HepG2 (cell line): ENCODE measurements around the gene CLIC3. TPM values are rescaled to one million over a fixed set of nuclear protein-coding genes. Genes with fewer than 3 reads are reported as not detected.

Experiments
- ARNT ChIP-seq: fragments of 450-650 bp; IDR thresholded peaks from 2 replicates; pipeline ENCODE4 v1.6.1; 2017
- ATF1 ChIP-seq: IDR thresholded peaks from 2 replicates; pipeline ENCODE4 v1.6.1; 2016; ENCODE audit warnings: mild to moderate bottlenecking, control low read depth
- CCAR2 ChIP-seq: fragments of 200-400 bp; formaldehyde crosslinking; optimal IDR thresholded peaks from 2 replicates; pipeline ENCODE3; 2018; ENCODE audit warnings: low read depth, mild to moderate bottlenecking, low read length, moderate library complexity
- DNMT3B ChIP-seq: conservative IDR thresholded peaks from 2 replicates; pipeline ENCODE4 v1.6.1; 2016; ENCODE audit warnings: missing biosample characterization, control low read depth
- ERF ChIP-seq: IDR thresholded peaks from 2 replicates; pipeline ENCODE4 v1.6.1; 2018; ENCODE audit warnings: missing biosample characterization, missing genetic modification reagents
- FOXM1 ChIP-seq: sonication (generic); formaldehyde crosslinking; IDR thresholded peaks from 2 replicates; pipeline ENCODE4 v1.5.0; 2020; ENCODE audit warnings: missing genetic modification reagents
- HNF4A ChIP-seq: sonication (generic); formaldehyde crosslinking; IDR thresholded peaks from 2 replicates; pipeline ENCODE4 v1.4.0; 2020; ENCODE audit warnings: missing genetic modification reagents
- HNF4G ChIP-seq, 2 experiments: sonication (generic) in 1 of 2; formaldehyde crosslinking in 1 of 2; IDR thresholded peaks; 2 replicates each; pipeline versions ENCODE4 v1.4.0 to v1.6.1; 2011 to 2020; ENCODE audit warnings: borderline replicate concordance in 2 of 2, low read depth in 2 of 2, mild to moderate bottlenecking in 2 of 2, low read length in 1 of 2, missing genetic modification reagents in 1 of 2, moderate library complexity in 1 of 2
- IRF2 ChIP-seq: IDR thresholded peaks from 2 replicates; pipeline ENCODE4 v1.6.1; 2018; ENCODE audit warnings: missing genetic modification reagents, missing compliant biosample characterization
- IRX3 ChIP-seq: sonication (generic); formaldehyde crosslinking; IDR thresholded peaks from 2 replicates; pipeline ENCODE4 v1.8.1; 2023; ENCODE audit warnings: mild to moderate bottlenecking, low read depth, missing genetic modification reagents, borderline replicate concordance
- KAT2B ChIP-seq: fragments of 150-350 bp; IDR thresholded peaks from 2 replicates; pipeline ENCODE4 v1.6.1; 2014; ENCODE audit warnings: low read depth, low read length, borderline replicate concordance
- KMT2B ChIP-seq: IDR thresholded peaks from 2 replicates; pipeline ENCODE4 v1.6.1; 2016; ENCODE audit warnings: missing genetic modification reagents, missing compliant biosample characterization
- MBNL3 ChIP-seq: fragments of 250-450 bp; sonication (Bioruptor Pico); conservative IDR thresholded peaks from 2 replicates; pipeline ENCODE4 v1.8.0; 2022; ENCODE audit warnings: mild to moderate bottlenecking, inconsistent platforms
- NR2F2 ChIP-seq: IDR thresholded peaks from 2 replicates; pipeline ENCODE4 v1.6.1; 2012; ENCODE audit warnings: low read depth, inconsistent platforms, borderline replicate concordance
- PRDM4 ChIP-seq: sonication (generic); formaldehyde crosslinking; IDR thresholded peaks from 2 replicates; pipeline ENCODE4 v1.9.0; 2021; ENCODE audit warnings: missing genetic modification reagents, borderline replicate concordance
- TAF1 ChIP-seq: sonication (generic); formaldehyde crosslinking; IDR thresholded peaks from 2 replicates; pipeline ENCODE4 v1.4.0; 2020; ENCODE audit warnings: missing genetic modification reagents
- TEF ChIP-seq: sonication (generic); formaldehyde crosslinking; IDR thresholded peaks from 2 replicates; pipeline ENCODE4 v1.5.0; 2020; ENCODE audit warnings: missing genetic modification reagents
- WIZ ChIP-seq: sonication (generic); formaldehyde crosslinking; IDR thresholded peaks from 2 replicates; pipeline ENCODE4 v1.5.1; 2020; ENCODE audit warnings: mild to moderate bottlenecking, missing genetic modification reagents
- ZNF160 ChIP-seq: sonication (generic); formaldehyde crosslinking; IDR thresholded peaks from 2 replicates; pipeline ENCODE4 v1.8.0; 2022; ENCODE audit warnings: mild to moderate bottlenecking, inconsistent platforms, missing genetic modification reagents
- ZNF362 ChIP-seq: sonication (generic); formaldehyde crosslinking; IDR thresholded peaks from 2 replicates; pipeline ENCODE4 v1.4.0; 2020; ENCODE audit warnings: missing genetic modification reagents, mild to moderate bottlenecking, borderline replicate concordance
- ZNF382 ChIP-seq: sonication (generic); formaldehyde crosslinking; IDR thresholded peaks from 2 replicates; pipeline ENCODE4 v1.5.0; 2020; ENCODE audit warnings: missing genetic modification reagents, mild to moderate bottlenecking, borderline replicate concordance
- ZNF549 ChIP-seq: sonication (generic); formaldehyde crosslinking; IDR thresholded peaks from 2 replicates; pipeline ENCODE4 v1.5.0; 2020; ENCODE audit warnings: missing genetic modification reagents
- ZNF709 ChIP-seq: sonication (generic); formaldehyde crosslinking; IDR thresholded peaks from 2 replicates; pipeline ENCODE4 v1.5.0; 2020; ENCODE audit warnings: mild to moderate bottlenecking, missing genetic modification reagents
- ZNF749 ChIP-seq: sonication (generic); formaldehyde crosslinking; IDR thresholded peaks from 2 replicates; pipeline ENCODE4 v1.8.0; 2022; ENCODE audit warnings: mild to moderate bottlenecking, missing genetic modification reagents, moderate library complexity, borderline replicate concordance
- ZNF768 ChIP-seq: sonication (generic); formaldehyde crosslinking; IDR thresholded peaks from 2 replicates; pipeline ENCODE4 v1.4.0; 2020; ENCODE audit warnings: missing genetic modification reagents
- ZNF777 ChIP-seq: sonication (generic); formaldehyde crosslinking; IDR thresholded peaks from 2 replicates; pipeline ENCODE4 v1.4.0; 2020; ENCODE audit warnings: missing genetic modification reagents
- polyA plus RNA-seq, 8 experiments: library from polyadenylated mRNA; depleted of rRNA in 3 of 8; stranded (reverse) in 7 of 8; unstranded in 1 of 8; fragments of >200 nt; fragmentation: Illumina TruSeq in 4 of 8; extraction: Trizol in 4 of 8; gene quantifications; 2 replicates each; pipeline versions ENCODE4 v1.2.1 to v1.2.3, GENCODE V29; 2011 to 2016; ENCODE audit warnings: low read depth in 4 of 8, missing spikeins in 1 of 8, mixed read lengths in 1 of 8; ENCODE audit not compliant: insufficient read depth in 1 of 8
- total RNA-seq, 5 experiments: library from RNA; depleted of rRNA; stranded (reverse); fragments of >200 nt; fragmentation: Illumina TruSeq; extraction: Trizol; gene quantifications; 2 replicates each; pipeline ENCODE4 v1.2.3, GENCODE V29; 2016; ENCODE audit warnings: low read depth in 1 of 5
- TF ChIP-seq, protein P1 (sequence below): sonication (generic); formaldehyde crosslinking; IDR thresholded peaks from 2 replicates; pipeline ENCODE4 v1.5.0; 2020; ENCODE audit warnings: missing genetic modification reagents, mild to moderate bottlenecking, borderline replicate concordance

CLIC3 gene
- total and polyA plus RNA-seq, 2 of the 13 experiments (the other 11 are each of a cell fraction or from before 2014, with no cell fraction given), result 0.51 to 1.5 TPM

GRCh38 chr9:137001857-137002645 lies 5.7 kb upstream of the CLIC3 start (continued):
- TF ChIP-seq NR2F2, result no peak
- TF ChIP-seq WIZ, result no peak
- peak; percentile 55; the same call in 1 of the 2 replicates for TF ChIP-seq ZNF362
- TF ChIP-seq KMT2B (CRISPR knock-in tag), result no peak
- TF ChIP-seq ARNT, result no peak
- no peak for TF ChIP-seq TEF (CRISPR knock-in tag)
- no peak for TF ChIP-seq ZNF549 (CRISPR knock-in tag)
- TF ChIP-seq KAT2B, result no peak
- TF ChIP-seq PRDM4 (CRISPR knock-in tag), result no peak
- TF ChIP-seq ATF1 (CRISPR knock-in tag), result no peak
- TF ChIP-seq MBNL3, result no peak
- TF ChIP-seq ZNF382 (CRISPR knock-in tag), result no peak
- 0 out of 2 replicates have a peak, but pooled peaks have one; percentile 40 for TF ChIP-seq HNF4G (IDR thresholded peaks at IDR 0.05; ENCODE audit: borderline replicate concordance, low read depth, low read length)
- no peak for TF ChIP-seq HNF4G (CRISPR knock-in tag; IDR thresholded peaks at IDR 0.05; ENCODE audit: borderline replicate concordance, low read depth)
- no peak for TF ChIP-seq IRX3 (CRISPR knock-in tag)
- TF ChIP-seq ZNF709 (CRISPR knock-in tag), result no peak
- TF ChIP-seq ZNF749, result no peak
- TF ChIP-seq ERF (CRISPR knock-in tag), result 0 out of 2 replicates have a peak, but pooled peaks have one; percentile 44
- TF ChIP-seq ZNF160 (CRISPR knock-in tag), result no peak
- 0 out of 2 replicates have a peak, but pooled peaks have one; percentile 13 for TF ChIP-seq IRF2
- TF ChIP-seq ZNF777 (CRISPR knock-in tag), result peak; percentile 78
- TF ChIP-seq, protein P1, sequence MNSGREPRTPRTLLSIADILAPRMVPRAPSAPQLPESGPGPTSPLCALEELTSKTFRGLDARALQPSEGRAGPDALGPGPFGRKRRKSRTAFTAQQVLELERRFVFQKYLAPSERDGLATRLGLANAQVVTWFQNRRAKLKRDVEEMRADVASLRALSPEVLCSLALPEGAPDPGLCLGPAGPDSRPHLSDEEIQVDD (CRISPR knock-in tag), result no peak
- TF ChIP-seq HNF4A (CRISPR knock-in tag), result peak; percentile 75
- no peak for TF ChIP-seq CCAR2
- TF ChIP-seq TAF1 (CRISPR knock-in tag), result 0 out of 2 replicates have a peak, but pooled peaks have one; percentile 19
- TF ChIP-seq DNMT3B (CRISPR knock-in tag), result no peak
- TF ChIP-seq ZNF768 (CRISPR knock-in tag), result 0 out of 2 replicates have a peak, but pooled peaks have one; percentile 40
- no peak for TF ChIP-seq FOXM1 (CRISPR knock-in tag)
